OCI-LY7 (cell line): ENCODE measurements around the gene SCN10A. TPM values are rescaled to one million over a fixed set of nuclear protein-coding genes. Genes with fewer than 3 reads are reported as not detected.

Source experiments
- BruUV-seq: library from RNA; stranded (reverse); fragments of 400-500 nt; replicated peaks from 2 replicates; lab custom pipeline; 2021; lab: Mats Ljungman, UMichigan
- CTCF ChIA-PET: fragments of 300-600 bp; sonication (Branson Sonifier 250); formaldehyde crosslinking; loops from one replicate; lab custom pipeline; 2022; ENCODE audit warnings: antibody characterized with exemption; ENCODE audit not compliant: unreplicated experiment; lab: Charles Lee
- POLR2A ChIA-PET: fragments of 300-600 bp; sonication (Branson Sonifier 250); formaldehyde crosslinking; loops from one replicate; lab custom pipeline; 2022; ENCODE audit warnings: antibody characterized with exemption; lab: Charles Lee
- DNase-seq: peaks from one replicate; pipeline ENCODE4 v3.0.0-alpha.2; 2015; ENCODE audit warnings: low spot score
- H2AFZ ChIP-seq: fragments of 200-600 bp; sonication (generic), shearing (Covaris generic); 2 replicates; pipeline ENCODE4 v1.6.1; 2014; ENCODE audit warnings: mild to moderate bottlenecking, antibody characterized with exemption, low read length, moderate library complexity
- H3K27ac ChIP-seq: fragments of 200-600 bp; sonication (generic); 2 replicates; pipeline ENCODE4 v1.5.1; 2014; ENCODE audit warnings: mixed run types, low read depth, mild to moderate bottlenecking, moderate library complexity, low read length, inconsistent platforms; ENCODE audit not compliant: poor library complexity, severe bottlenecking
- H3K36me3 ChIP-seq: fragments of 200-600 bp; sonication (generic); 2 replicates; pipeline ENCODE4 v1.6.1; 2014; ENCODE audit warnings: mild to moderate bottlenecking, antibody characterized with exemption, low read length, moderate library complexity, mixed read lengths; ENCODE audit not compliant: insufficient read depth
- H3K4me1 ChIP-seq: fragments of 200-600 bp; sonication (generic); 2 replicates; pipeline ENCODE4 v1.5.1; 2014; ENCODE audit warnings: mild to moderate bottlenecking, low read length; ENCODE audit not compliant: insufficient read depth, poor library complexity, severe bottlenecking
- H3K4me2 ChIP-seq: fragments of 200-600 bp; sonication (generic); 2 replicates; pipeline ENCODE4 v1.6.1; 2014; ENCODE audit warnings: mild to moderate bottlenecking, low read length
- H3K4me3 ChIP-seq: fragments of 200-600 bp; sonication (generic); 2 replicates; pipeline ENCODE4 v1.5.1; 2014; ENCODE audit warnings: mild to moderate bottlenecking, low read depth, low read length; ENCODE audit not compliant: poor library complexity, severe bottlenecking
- H3K79me2 ChIP-seq: fragments of 200-600 bp; sonication (generic); 2 replicates; pipeline ENCODE4 v1.6.1; 2016; ENCODE audit warnings: low read depth, mild to moderate bottlenecking, low read length, moderate library complexity, mixed read lengths; ENCODE audit not compliant: insufficient read depth
- H3K9me2 ChIP-seq: fragments of 200-600 bp; sonication (generic); 2 replicates; pipeline ENCODE4 v1.6.1; 2016; ENCODE audit warnings: mild to moderate bottlenecking, low read length, mixed read lengths; ENCODE audit not compliant: insufficient read depth
- H3K9me3 ChIP-seq: fragments of 200-600 bp; sonication (generic); 2 replicates; pipeline ENCODE4 v1.6.1; 2014; ENCODE audit warnings: mild to moderate bottlenecking, mixed run types, low read length, mixed read lengths
- H4K20me1 ChIP-seq: fragments of 200-600 bp; sonication (generic); 2 replicates; pipeline ENCODE4 v1.6.1; 2014; ENCODE audit warnings: mild to moderate bottlenecking, antibody characterized with exemption, low read length, moderate library complexity, mixed read lengths; ENCODE audit not compliant: insufficient read depth
- EZH2phosphoT487 ChIP-seq: fragments of 200-600 bp; sonication (generic); IDR thresholded peaks from 2 replicates; pipeline ENCODE4 v1.6.1; 2018; ENCODE audit warnings: low read depth, borderline replicate concordance, mild to moderate bottlenecking, mixed run types, antibody characterized with exemption, low read length, moderate library complexity, mixed read lengths
- intact Hi-C: fragments of 100-400 bp; cut with micrococcal nuclease; formaldehyde crosslinking; loops from one replicate; pipeline ENCODE4 v1.10.0; 2022; ENCODE audit not compliant: unreplicated experiment
- total RNA-seq, 2 experiments: library from RNA; depleted of rRNA in 1 of 2; stranded (reverse); fragments of >200 nt in 1 of 2; shearing (Covaris generic) in 1 of 2; gene quantifications; 2 replicates each; pipeline ENCODE4 v1.2.3, GENCODE V29; 2014 to 2022
- TF ChIP-seq, protein P1 (sequence below): fragments of 200-600 bp; sonication (generic); conservative IDR thresholded peaks from 2 replicates; pipeline ENCODE4 v1.5.1; 2014; ENCODE audit warnings: mild to moderate bottlenecking, antibody characterized with exemption, low read length, moderate library complexity, mixed read lengths

Gene SCN10A
- total RNA-seq, 2 experiments from 2014 or later, result not detected

DNA sequence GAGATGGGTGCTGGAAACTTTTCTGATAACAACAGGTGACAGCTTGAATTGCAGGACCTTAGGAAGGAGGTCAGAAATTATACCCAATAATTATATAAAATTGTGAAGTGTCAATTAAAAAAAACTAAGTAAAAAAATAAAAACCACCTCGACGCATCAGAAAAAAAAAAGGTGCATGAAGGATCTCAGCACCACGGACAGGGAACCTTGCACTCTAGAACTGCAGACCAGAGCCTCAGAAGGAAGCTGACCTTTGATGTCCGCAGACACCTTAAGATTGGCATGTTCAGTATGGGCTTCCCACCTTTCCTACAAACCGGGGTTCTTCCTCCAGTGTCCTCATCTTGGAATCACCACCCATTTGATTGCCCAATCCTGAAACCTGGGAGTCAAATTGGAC is 60.9 kb downstream of the SCN10A start:
- no peak for DNase-seq
- CTCF ChIA-PET, result no interaction called here
- Histone ChIP-seq H3K9me2 (no peaks in the 10 kb centered on the region), H3K79me2 (no peaks in the 10 kb centered on the region), H3K9me3 (no peaks in the 10 kb centered on the region), H3K36me3 (no peaks in the 10 kb centered on the region), H3K4me2 (no peak overlapping the region), H2AFZ (no peak overlapping the region), H3K27ac (no peak overlapping the region), H3K4me3 (no peak overlapping the region), H4K20me1 (no peaks in the 10 kb centered on the region), H3K4me1 (no peaks in the 10 kb centered on the region)
- no peak for TF ChIP-seq EZH2phosphoT487
- TF ChIP-seq, protein P1, sequence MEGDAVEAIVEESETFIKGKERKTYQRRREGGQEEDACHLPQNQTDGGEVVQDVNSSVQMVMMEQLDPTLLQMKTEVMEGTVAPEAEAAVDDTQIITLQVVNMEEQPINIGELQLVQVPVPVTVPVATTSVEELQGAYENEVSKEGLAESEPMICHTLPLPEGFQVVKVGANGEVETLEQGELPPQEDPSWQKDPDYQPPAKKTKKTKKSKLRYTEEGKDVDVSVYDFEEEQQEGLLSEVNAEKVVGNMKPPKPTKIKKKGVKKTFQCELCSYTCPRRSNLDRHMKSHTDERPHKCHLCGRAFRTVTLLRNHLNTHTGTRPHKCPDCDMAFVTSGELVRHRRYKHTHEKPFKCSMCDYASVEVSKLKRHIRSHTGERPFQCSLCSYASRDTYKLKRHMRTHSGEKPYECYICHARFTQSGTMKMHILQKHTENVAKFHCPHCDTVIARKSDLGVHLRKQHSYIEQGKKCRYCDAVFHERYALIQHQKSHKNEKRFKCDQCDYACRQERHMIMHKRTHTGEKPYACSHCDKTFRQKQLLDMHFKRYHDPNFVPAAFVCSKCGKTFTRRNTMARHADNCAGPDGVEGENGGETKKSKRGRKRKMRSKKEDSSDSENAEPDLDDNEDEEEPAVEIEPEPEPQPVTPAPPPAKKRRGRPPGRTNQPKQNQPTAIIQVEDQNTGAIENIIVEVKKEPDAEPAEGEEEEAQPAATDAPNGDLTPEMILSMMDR, result no peak
- intact Hi-C loops, result no loop called here
- no TSS peak for BruUV-seq
- POLR2A ChIA-PET, result no interaction called here

DNA sequence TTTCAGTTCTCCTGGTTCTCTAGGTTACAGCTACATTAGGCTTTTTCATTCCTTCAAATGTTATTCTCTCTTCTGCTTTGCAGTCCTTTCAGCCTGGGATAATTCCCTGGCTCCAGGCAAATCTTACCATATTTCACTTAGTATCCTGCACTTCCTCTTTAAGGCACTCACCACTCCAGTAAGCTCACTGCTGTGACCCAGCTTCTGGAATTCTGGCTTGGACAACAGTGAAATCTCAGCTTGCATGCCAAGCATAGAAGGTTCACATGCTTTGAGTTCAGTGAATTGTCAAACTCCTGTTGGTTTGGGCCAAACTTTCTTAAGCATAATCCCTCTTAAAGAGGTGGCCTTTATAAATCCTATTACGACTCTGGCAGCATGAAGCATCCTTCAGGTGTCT is 69.4 kb downstream of the SCN10A start:
- H3K4me3 ChIP-seq, result no peak overlapping the region
- no peak for TF ChIP-seq EZH2phosphoT487
- TF ChIP-seq, protein P1, result no peak
- DNase-seq, result no peak

DNA sequence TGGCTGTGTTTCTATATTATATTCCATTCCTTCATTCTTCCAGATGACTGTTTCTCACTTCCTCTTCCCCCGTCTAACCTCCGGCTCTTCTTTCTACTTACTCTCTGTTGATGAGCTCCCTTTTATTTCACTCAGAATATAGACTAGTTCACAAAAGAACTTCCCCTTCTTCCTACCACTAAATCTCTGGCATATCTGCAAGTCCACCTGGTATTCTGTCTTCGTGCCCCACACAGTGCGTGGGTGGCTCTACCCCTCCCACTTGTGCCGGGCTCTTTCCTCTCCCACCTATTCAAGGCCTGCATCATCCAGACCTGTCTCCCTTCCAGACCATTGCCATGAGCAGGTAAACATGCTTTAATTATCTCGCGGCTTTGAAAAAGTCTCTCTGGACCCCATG is 73.0 kb downstream of the SCN10A start:
- no peaks in the 10 kb centered on the region for H4K20me1 ChIP-seq
- TF ChIP-seq, protein P1, result no peak
- no peak for TF ChIP-seq EZH2phosphoT487
- DNase-seq, result no peak
- H3K4me2 ChIP-seq, result no peak overlapping the region
- H3K36me3 ChIP-seq, result no peaks in the 10 kb centered on the region
- no peak overlapping the region for H3K4me3 ChIP-seq
- ChIA-PET POLR2A (no interaction called here), CTCF (no interaction called here)
- no peaks in the 10 kb centered on the region for H3K9me2 ChIP-seq
- H3K79me2 ChIP-seq, result no peaks in the 10 kb centered on the region
- H2AFZ ChIP-seq, result no peak overlapping the region
- intact Hi-C loops, result no loop called here
- BruUV-seq, result no TSS peak
- H3K27ac ChIP-seq, result no peak overlapping the region
- H3K9me3 ChIP-seq, result no peaks in the 10 kb centered on the region
- H3K4me1 ChIP-seq, result no peaks in the 10 kb centered on the region

More for the DNA sequence above, 69.4 kb downstream of the SCN10A start:
- POLR2A ChIA-PET, result interaction anchor here (0.7 to 1.0 kb wide), 2 partner anchors 13 to 128 kb away, joined by 3 read pairs; no protein-coding TSS in a partner anchor
- no peaks in the 10 kb centered on the region for H3K4me1 ChIP-seq
- no TSS peak for BruUV-seq
- H3K27ac ChIP-seq, result no peak overlapping the region
- H3K36me3 ChIP-seq, result no peaks in the 10 kb centered on the region
- H4K20me1 ChIP-seq, result no peaks in the 10 kb centered on the region
- no peaks in the 10 kb centered on the region for H3K79me2 ChIP-seq
- H3K9me2 ChIP-seq, result no peaks in the 10 kb centered on the region
- no peak overlapping the region for H2AFZ ChIP-seq
- CTCF ChIA-PET, result no interaction called here
- H3K9me3 ChIP-seq, result no peaks in the 10 kb centered on the region
- intact Hi-C loops, result no loop called here
- H3K4me2 ChIP-seq, result no peak overlapping the region
